NCI-H2196 (cell line): ENCODE measurements around the gene TPBGL.

Experiments
- DNase-seq: peaks from one replicate; lab custom pipeline; 2025; ENCODE audit not compliant: unreplicated experiment; lab: John Stamatoyannopoulos, UW

Gene TPBGL, protein sequence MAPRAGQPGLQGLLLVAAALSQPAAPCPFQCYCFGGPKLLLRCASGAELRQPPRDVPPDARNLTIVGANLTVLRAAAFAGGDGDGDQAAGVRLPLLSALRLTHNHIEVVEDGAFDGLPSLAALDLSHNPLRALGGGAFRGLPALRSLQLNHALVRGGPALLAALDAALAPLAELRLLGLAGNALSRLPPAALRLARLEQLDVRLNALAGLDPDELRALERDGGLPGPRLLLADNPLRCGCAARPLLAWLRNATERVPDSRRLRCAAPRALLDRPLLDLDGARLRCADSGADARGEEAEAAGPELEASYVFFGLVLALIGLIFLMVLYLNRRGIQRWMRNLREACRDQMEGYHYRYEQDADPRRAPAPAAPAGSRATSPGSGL

DNA sequence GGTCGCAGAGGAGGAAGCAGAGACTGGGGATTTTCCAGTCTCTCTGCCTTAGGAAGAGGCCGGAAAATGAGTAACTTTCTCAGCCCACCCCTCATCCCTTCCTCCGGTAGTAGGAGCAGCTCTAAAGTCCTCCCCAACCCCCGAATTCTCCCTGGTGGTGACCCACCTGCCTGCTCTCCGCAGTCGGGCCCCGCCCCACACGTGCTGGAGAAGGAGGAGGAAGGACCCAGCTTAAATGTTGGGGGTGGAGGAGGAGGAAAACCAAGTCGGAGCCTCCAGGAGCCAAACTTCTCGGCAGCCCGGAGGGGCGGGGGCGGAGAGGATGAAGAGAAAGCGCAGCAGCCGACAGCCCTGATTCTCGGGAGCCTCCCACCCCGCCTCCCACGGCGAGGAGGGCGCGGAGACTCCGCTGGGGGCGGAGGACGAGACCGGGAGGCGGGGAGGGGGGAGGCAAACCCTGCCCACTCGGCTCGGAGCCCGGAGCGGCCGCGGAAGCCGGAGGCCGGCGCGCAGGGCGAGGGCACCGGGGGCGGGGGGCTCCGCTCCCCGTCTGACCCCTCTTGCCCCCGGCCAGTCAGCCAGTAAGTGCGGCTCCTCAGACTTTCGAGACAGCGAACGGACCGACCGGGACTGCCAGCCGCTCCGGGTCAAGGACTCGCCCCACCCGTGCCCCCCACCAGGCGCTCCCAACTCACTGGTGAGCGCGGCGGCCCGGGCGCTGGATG is at the start of gene TPBGL:
TPBGL (plus strand) TSS at position 464 of the 725 bp plus-strand sequence. CDS start 276 bp downstream, outside the sequence.
- peak; percentile 64 for DNase-seq

DNA sequence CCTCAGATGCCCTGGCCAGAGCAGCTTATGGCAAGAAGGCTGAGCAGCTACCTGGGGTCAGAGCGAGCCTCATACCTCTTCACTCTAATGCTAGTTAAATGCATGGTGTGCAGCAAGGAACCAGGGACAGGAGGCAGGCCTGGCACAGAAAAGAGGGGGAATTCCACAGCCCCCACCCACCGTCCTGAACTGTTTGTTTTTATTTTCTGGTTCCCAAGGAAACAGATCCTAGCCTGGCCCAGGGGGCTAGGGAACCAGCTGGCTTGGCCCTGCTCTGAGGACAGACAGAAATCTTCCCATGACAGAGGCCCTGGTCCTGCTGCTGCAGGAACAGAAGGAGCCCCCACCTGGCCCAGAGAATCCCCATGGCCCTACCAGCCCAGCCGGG is 49.2 kb upstream of the TPBGL start:
- no peak for DNase-seq

DNA sequence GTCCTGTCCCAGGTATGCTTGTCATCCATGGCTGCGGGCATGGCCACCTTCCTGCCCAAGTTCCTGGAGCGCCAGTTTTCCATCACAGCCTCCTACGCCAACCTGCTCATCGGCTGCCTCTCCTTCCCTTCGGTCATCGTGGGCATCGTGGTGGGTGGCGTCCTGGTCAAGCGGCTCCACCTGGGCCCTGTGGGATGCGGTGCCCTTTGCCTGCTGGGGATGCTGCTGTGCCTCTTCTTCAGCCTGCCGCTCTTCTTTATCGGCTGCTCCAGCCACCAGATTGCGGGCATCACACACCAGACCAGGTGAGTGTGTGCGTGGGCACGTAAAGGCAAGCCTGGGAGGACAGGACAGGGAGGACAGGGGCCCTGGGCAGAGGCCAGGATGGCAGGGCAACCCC is 47.3 kb upstream of the TPBGL start:
- DNase-seq = no peak

DNA sequence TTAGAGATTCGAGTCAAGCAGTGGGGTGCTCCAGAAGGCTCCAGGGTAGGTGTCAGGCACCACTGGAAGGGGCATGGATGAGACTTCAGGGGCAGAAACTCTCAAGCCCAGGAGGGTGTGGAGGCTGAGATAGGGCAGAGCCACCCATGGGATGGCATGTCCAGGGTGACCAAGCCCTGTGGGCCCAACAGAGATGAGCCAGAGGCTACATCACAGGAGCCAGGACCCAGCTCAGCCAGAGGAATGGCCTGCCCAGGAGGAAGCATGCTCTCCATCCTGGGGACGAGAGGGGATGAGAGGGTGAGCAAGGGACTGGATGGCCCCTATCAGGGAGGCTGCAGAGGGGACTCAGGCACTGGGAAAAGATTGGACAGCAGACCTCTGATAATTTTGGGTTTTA is 46.9 kb upstream of the TPBGL start:
- no peak for DNase-seq

DNA sequence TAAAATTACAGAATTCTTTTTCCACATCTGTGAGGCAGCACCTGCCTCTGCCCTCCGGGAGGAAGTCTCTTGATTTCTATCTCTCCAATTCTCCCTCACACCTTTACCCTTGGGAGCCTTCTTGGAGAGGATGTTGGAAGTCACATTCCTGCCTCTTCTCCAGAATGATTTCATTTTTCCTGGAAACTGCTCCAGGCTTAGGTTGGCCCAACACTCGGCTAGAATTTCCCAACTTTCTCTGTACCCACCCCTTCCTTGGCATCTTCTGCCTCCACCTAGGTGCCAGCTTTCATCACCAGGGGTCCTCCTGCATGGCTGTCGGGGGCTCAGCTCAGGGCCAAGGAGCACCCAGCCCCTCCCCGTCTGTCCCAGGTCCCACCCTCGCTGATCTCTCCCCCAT is 46.4 kb upstream of the TPBGL start:
- DNase-seq = no peak

DNA sequence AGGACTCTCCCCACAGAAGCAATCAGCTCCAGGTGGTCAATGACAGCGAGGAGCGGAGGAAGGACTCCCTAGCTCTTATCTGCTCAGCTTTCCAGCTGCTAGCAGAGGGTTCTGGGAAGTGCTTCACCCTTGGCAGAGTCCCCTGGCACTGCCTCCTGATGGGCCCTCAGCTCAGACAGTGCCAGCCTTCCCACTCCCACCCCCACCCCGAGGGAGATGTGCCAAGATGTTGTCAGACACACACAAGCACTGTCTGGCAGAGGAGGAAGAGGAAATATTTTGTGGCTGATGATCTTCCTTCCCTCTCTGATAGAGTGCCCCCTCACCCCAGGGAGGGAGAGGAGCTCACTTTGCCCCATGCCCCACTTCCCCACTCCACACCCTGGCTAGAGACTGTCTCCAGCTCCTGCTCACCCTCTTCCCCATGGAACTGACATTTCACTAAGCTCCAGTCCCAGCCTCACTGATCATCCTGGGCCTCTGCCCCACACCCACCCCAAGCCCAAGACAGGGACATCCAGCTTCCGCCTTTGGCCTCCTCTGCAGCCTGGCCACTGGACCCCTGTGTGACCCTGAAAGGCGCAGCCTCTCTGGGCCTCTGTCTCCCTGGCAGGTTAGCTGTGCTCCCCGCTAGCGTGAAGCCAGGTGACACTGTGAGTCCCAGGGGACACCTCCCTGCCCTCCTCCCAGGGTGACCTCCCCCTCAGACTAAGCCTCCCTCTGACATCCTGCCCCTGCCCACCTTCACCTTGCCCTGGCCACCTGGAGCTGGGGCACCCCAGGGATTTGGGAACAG is 45.2 kb upstream of the TPBGL start:
- DNase-seq = peak; percentile 87

DNA sequence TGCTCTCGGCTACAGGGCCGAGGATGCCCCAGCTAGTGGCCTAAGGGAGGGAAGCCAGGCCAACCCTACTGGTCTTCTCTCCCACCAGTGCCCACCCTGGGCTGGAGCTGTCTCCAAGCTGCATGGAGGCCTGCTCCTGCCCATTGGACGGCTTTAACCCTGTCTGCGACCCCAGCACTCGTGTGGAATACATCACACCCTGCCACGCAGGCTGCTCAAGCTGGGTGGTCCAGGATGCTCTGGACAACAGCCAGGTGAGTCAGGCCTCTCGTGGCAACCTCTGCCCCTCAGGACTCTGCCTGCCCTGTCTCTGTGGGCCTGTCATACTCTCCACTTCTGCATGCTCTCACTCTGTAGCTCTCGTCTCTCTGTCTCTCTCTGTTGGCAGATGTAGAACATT is 44.1 kb upstream of the TPBGL start:
- no peak for DNase-seq

DNA sequence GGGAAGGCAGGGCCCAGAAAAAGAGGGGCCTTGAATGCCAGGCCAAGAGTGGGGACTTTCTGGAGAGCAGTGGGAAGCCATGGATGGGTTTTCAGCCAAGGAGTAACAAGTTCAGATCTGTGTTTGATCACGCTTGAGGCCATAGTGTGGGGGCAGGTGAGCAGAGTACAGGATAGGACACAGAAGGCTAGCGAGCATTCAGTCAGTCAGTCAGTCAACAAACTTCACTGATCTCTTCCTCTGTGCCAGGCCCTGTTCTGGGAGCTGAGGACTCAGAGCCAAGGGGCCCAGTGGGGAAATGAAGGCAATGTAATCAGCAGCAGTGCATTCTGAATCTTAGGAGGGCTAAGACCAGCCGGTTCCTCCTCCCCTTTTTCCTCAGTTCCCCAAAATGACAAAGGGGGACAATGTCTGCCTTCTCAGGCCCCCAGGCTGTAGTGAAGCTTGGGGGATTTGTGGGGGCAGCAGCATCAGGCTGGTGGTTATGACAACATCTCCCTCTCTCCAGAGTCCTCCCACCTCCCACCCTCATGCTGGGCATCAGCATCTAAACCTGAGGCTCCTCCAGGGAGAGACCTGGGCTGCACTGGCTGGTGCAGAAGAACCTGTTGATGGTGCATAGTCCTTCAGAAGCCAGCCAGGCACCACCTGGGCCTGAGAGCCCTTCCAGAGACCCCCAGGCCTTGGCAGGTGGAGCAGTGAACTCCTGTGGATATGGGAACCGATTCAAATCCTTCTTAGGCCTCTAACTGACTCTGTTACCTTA is 42.9 kb upstream of the TPBGL start:
- no peak for DNase-seq

DNA sequence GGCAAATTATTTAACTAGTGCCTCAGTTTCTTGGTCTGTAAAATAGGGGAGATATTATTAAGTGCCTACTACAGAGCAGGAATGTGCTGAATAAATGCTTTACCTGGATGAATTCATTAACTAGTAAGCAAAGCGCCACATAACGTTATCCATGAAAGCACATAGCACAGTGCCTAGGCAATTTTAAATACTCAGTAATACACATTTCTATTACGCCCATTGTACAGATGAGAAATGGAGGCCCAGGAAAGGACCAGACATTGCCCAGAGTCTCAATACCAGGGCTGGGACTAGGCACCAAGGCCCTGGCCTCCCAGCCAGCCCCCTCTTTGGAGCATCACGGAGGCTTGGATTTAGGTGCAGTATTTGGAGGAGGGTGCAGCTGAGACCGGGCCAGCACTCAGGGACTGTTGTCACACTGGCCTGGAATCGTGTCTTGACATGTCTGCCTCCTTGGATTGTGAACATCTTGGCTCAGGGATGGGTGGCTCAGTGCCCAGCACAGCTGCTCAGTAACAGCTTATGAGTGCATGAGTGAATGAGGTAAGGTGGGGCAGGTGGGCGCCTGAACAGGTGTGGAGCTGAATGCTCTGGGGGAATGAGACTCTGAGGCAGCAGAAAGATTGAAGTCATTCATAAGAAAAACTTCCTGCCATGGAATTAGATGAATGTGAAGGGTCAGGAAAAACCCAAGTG is 42.1 kb upstream of the TPBGL start:
- DNase-seq = peak; percentile 58

DNA sequence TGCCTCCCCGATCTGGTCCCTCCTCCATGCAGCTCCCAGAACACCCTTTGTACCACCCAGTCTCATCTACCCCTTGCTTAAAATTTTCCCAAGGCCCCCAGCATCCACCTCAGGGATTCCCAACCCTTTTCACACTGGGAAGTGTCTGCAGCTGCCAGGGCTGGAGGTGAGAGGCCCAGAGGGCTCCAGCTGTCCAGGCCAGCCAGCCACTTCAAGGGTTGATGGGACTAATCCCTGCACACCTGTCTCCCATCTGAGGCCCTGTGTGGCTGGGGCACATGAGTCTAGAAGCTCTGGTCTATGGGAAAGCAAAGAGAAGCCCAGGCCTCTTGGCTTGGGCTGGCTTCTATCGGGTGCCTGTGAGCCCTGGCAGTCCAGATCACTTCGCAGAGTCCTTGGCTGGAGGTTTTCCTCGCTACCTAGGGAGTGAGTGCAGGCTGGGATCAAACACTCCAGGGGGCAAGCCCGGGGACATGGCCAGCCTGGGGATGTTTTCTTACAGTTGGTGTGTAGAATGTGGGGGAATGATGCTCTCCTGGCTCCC is 41.1 kb upstream of the TPBGL start:
- peak; percentile 74 for DNase-seq

DNA sequence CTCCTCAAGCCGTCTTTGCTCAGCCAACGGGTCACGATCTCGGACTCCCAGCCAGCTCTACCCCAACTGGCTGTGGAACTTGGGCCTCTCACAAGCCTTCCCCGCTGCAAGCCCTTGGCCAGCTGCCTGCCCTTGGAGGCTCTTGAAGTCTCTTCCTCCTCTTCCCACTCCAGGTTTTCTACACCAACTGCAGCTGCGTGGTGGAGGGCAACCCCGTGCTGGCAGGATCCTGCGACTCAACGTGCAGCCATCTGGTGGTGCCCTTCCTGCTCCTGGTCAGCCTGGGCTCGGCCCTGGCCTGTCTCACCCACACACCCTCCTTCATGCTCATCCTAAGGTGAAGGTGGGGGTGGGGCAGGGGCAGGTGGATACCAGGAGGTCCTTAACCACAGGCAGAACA is 40.5 kb upstream of the TPBGL start:
- peak; percentile 61 for DNase-seq

DNA sequence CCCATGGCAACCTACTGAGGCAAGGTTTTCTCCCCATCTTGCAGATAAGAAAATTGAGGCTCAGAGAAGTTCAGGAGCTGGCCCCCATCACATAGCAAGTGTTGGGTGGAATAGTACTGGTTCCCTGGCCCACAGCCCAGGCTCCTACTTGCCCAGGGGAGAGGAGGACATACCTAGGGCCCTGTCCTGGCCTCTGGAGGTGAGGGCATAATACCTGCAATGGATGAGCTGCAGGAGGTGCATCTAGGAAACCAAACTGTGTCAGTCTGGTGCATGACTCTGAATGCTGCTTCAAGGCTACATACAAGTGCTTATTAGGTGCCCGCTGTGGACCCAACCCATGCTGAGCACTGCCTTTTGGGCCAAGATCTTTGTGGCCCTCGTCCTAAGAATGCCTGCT is 40.0 kb upstream of the TPBGL start:
- DNase-seq = no peak

DNA sequence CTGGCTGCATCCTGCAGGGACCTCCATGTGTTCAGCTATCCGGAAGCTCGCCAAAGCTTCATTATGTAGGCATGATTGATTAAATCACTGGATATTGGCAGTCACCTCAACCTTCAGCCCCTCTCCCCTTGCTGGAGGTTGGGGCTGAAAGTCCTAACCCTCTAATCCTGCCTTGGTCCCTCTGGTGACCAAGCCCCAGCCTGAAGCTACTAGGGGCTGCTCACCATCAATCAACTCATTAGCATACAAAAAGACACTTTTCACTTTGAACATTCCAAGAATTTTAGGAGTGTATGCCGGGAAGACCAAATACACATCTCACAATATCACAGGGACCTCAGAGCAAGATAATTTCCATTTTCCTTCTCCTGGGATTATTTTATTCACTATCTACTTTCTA is 38.8 kb upstream of the TPBGL start:
- DNase-seq = no peak

DNA sequence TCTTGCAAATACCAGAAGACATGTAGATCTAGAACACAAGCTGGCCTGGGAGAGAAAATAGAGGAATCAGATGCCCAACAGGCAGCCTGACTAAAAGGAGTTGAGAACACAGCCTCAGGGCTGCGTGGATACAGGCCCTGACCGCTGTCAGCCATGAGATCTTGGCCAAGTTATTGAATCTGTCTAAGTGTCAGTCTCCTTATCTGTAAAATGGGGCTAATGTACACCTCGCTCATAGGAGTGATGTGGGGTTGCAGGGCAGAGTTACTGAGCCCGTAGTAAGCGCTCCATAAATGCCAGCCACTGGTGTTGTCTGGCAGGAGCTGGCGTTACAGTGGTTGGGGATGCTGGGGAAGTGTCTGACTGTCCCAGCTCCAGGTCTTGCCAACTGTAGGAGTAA is 38.4 kb upstream of the TPBGL start:
- no peak for DNase-seq

DNA sequence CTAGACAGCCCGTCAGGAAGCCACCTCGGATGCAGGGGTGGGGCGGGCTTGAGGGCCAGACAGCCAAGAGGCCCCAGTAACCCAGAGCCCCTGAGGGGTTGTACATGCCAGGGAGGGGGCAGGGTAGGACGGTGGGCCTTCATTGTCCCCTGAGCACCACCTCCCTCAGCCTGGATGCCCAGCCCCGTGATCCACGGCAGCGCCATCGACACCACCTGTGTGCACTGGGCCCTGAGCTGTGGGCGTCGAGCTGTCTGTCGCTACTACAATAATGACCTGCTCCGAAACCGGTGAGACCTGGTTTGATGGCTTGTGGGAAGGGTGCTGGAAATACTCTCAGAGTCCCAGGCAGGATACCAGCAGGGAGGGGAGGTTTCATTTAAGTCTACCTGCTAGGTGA is 37.4 kb upstream of the TPBGL start:
- DNase-seq = no peak

DNA sequence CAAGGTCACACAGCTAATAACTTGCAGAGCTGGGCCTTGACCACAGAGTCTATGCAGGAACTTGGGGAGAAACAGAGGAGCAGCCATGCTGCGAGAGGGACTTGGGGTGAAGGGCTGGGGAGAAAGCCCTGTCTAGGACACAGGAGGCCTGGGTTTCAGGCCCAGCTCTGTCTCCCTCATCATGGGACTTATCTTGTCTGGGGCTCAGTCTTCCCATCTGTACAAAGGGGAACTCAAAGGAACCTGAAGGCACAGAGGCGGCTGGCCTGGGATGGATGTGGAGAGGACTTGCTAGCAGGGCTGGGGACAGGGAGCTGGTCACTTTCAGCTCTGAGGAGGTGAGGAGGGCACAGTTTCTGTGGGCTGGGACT is 36.9 kb upstream of the TPBGL start:
- no peak for DNase-seq

DNA sequence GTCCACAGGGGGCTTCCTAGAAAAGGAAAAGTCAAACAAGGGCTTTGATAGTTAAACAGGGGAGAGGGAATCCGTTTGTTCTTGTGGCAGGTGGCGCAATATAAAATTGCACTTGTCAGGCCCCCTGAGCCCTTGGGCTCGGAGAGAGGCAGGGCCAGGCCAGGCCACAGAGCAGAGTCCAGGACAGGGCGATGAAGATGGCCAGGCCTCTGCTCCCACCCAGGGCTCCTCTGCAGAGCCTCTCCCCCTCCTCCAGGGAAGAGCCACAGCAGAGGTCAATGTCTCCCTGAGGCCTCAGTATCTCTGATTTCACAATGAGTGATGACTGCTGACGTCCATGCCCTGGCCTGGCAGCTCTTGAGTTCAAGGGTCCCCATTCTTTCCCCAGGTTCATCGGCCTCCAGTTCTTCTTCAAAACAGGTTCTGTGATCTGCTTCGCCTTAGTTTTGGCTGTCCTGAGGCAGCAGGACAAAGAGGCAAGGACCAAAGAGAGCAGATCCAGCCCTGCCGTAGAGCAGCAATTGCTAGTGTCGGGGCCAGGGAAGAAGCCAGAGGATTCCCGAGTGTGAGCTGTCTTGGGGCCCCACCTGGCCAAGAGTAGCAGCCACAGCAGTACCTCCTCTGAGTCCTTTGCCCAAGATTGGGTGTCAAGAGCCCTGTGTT is 36.4 kb upstream of the TPBGL start:
- DNase-seq = no peak

DNA sequence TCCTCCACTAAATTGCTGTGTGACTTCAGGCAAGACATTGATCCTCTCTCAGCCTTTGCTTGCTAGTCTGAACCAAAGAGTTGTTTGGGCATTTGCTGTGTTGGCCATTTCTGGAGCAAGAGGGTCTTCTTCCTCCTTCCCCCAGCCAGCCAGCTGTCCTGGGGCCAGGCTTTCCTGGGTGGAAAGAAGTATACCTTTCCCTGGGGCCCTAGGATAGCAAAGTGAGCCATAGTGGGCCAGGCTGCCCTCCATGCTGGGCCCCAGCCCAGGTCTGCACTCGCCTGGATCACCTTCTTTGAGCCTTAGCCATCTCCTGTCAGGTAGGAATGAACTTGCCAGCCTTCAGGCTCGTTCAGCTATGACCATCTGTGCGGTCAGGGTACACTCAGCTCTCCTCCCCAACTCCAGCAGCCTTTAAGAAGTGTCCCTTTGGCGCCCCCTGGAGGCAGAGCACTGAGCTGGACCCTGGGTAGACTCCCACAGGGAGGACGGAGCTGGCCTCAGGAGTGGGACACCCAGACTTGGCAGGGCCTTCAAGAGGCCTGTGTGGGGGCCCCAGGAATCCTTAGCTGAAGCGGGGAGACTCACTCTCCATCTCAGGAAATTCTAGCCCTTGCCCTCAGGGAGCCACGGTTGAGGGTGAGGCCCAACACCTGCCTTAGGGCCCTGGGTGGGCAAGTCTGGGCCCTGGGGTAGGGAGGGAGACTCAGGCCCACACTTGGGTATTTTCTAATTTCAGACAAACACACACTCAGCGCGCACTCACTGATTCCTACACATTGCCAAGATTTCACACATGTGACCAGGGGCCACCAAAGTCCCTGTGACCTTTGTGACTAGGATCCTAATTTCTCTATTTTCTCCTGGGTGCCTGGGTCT is 35.6 kb upstream of the TPBGL start:
- peak; percentile 94 for DNase-seq

DNA sequence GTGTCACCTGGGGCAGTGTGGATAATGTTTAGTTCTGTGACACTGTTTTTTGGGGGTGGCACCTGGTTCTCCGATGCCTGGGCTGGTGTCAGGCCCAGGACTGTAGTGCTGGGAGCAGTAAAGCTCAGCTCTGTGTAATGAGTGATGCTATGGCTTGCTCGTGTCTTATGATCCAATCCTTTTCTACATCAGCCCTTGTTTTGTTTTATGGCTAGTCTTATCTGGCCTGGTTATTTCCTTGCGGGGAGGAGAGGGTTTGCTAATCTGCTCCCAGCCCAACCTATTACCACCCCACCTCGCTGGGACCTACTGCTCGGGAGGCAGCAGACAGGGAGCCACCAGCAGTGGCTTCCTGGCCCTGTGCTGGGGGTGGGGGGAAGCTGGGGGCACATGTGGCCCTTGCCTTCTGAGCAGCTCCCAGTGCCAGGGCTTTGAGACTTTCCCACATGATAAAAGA is 35.0 kb upstream of the TPBGL start:
- no peak for DNase-seq
